HepG2 (cell line): ENCODE measurements around the gene DMAC2L. TPM values are rescaled to one million over a fixed set of nuclear protein-coding genes. Genes with fewer than 3 reads are reported as not detected.
A peak's percentile ranks its signal among the peaks of the same experiment; 100 is the strongest.

Experiments used
- ATF4 ChIP-seq, 2 experiments: fragments of 450-650 bp in 1 of 2; sonication (generic) in 1 of 2; formaldehyde crosslinking; IDR thresholded peaks; 2 replicates each; pipeline versions ENCODE4 v1.5.0 to v1.8.0; 2020 to 2022; ENCODE audit warnings: mild to moderate bottlenecking in 1 of 2, missing genetic modification reagents in 1 of 2
- ERF ChIP-seq: IDR thresholded peaks from 2 replicates; pipeline ENCODE4 v1.6.1; 2018; ENCODE audit warnings: missing biosample characterization, missing genetic modification reagents
- ESRRA ChIP-seq: sonication (generic); formaldehyde crosslinking; IDR thresholded peaks from 2 replicates; pipeline ENCODE4 v1.5.1; 2020; ENCODE audit warnings: mild to moderate bottlenecking, low read depth, missing genetic modification reagents
- FOXA3 ChIP-seq: IDR thresholded peaks from 2 replicates; pipeline ENCODE4 v1.6.1; 2016; ENCODE audit warnings: missing genetic modification reagents, missing compliant biosample characterization
- HOMEZ ChIP-seq: IDR thresholded peaks from 2 replicates; pipeline ENCODE4 v1.6.1; 2016; ENCODE audit warnings: low read depth
- KDM3A ChIP-seq: IDR thresholded peaks from 2 replicates; pipeline ENCODE4 v1.6.1; 2018; ENCODE audit warnings: low read depth, missing compliant biosample characterization
- KDM4B ChIP-seq: sonication (generic); formaldehyde crosslinking; IDR thresholded peaks from 2 replicates; pipeline ENCODE4 v1.4.0; 2020; ENCODE audit warnings: missing genetic modification reagents
- KLF9 ChIP-seq: IDR thresholded peaks from 2 replicates; pipeline ENCODE4 v1.6.1; 2016; ENCODE audit warnings: low read depth
- MIER3 ChIP-seq: IDR thresholded peaks from 2 replicates; pipeline ENCODE4 v1.6.1; 2016; ENCODE audit warnings: missing compliant biosample characterization, borderline replicate concordance
- MTA3 ChIP-seq: sonication (generic); formaldehyde crosslinking; IDR thresholded peaks from 2 replicates; pipeline ENCODE4 v1.4.0; 2020; ENCODE audit warnings: missing genetic modification reagents
- MYPOP ChIP-seq: sonication (generic); formaldehyde crosslinking; IDR thresholded peaks from 2 replicates; pipeline ENCODE4 v1.8.1; 2023; ENCODE audit warnings: mild to moderate bottlenecking, moderate library complexity, missing genetic modification reagents
- NKX3-1 ChIP-seq: sonication (generic); formaldehyde crosslinking; IDR thresholded peaks from 2 replicates; pipeline ENCODE4 v1.5.0; 2020; ENCODE audit warnings: missing genetic modification reagents
- RFXAP ChIP-seq: sonication (generic); formaldehyde crosslinking; IDR thresholded peaks from 2 replicates; pipeline ENCODE4 v1.4.0; 2020; ENCODE audit warnings: missing genetic modification reagents, borderline replicate concordance
- SP2 ChIP-seq: sonication (generic); formaldehyde crosslinking; IDR thresholded peaks from 2 replicates; pipeline ENCODE4 v1.5.1; 2020; ENCODE audit warnings: mild to moderate bottlenecking, missing genetic modification reagents
- TCF7 ChIP-seq: sonication (generic); IDR thresholded peaks from 2 replicates; pipeline ENCODE4 v1.6.1; 2016; ENCODE audit warnings: antibody characterized with exemption, low read depth
- TRIM24 ChIP-seq: sonication (generic); formaldehyde crosslinking; IDR thresholded peaks from 2 replicates; pipeline ENCODE4 v1.8.0; 2022; ENCODE audit warnings: mild to moderate bottlenecking, missing genetic modification reagents
- U2AF1 ChIP-seq: fragments of 200-400 bp; formaldehyde crosslinking; optimal IDR thresholded peaks from 2 replicates; pipeline ENCODE3; 2017; ENCODE audit warnings: mild to moderate bottlenecking, low read depth, low read length
- ZBTB7B ChIP-seq: sonication (generic); formaldehyde crosslinking; IDR thresholded peaks from 2 replicates; pipeline ENCODE4 v1.4.0; 2020; ENCODE audit warnings: missing genetic modification reagents
- ZHX1 ChIP-seq: sonication (generic); formaldehyde crosslinking; IDR thresholded peaks from 2 replicates; pipeline ENCODE4 v1.8.1; 2022; ENCODE audit warnings: low read depth, mild to moderate bottlenecking, missing genetic modification reagents
- ZNF546 ChIP-seq: sonication (generic); formaldehyde crosslinking; conservative IDR thresholded peaks from 2 replicates; pipeline ENCODE4 v1.8.1; 2023; ENCODE audit warnings: mild to moderate bottlenecking, missing genetic modification reagents
- ZNF557 ChIP-seq: sonication (generic); formaldehyde crosslinking; IDR thresholded peaks from 2 replicates; pipeline ENCODE4 v1.4.0; 2020; ENCODE audit warnings: missing genetic modification reagents
- ZSCAN25 ChIP-seq: sonication (generic); formaldehyde crosslinking; IDR thresholded peaks from 2 replicates; pipeline ENCODE4 v1.8.0; 2022; ENCODE audit warnings: mild to moderate bottlenecking, missing genetic modification reagents
- ZSCAN30 ChIP-seq: sonication (generic); formaldehyde crosslinking; IDR thresholded peaks from 2 replicates; pipeline ENCODE4 v1.5.0; 2020; ENCODE audit warnings: mild to moderate bottlenecking, missing genetic modification reagents
- ZZZ3 ChIP-seq: sonication (generic); formaldehyde crosslinking; IDR thresholded peaks from 2 replicates; pipeline ENCODE4 v1.4.0; 2020; ENCODE audit warnings: missing genetic modification reagents, mild to moderate bottlenecking, borderline replicate concordance
- polyA plus RNA-seq, 8 experiments: library from polyadenylated mRNA; depleted of rRNA in 3 of 8; stranded (reverse) in 7 of 8; unstranded in 1 of 8; fragments of >200 nt; fragmentation: Illumina TruSeq in 4 of 8; extraction: Trizol in 4 of 8; gene quantifications; 2 replicates each; pipeline versions ENCODE4 v1.2.1 to v1.2.3, GENCODE V29; 2011 to 2016; ENCODE audit warnings: low read depth in 4 of 8, missing spikeins in 1 of 8, mixed read lengths in 1 of 8; ENCODE audit not compliant: insufficient read depth in 1 of 8
- total RNA-seq, 5 experiments: library from RNA; depleted of rRNA; stranded (reverse); fragments of >200 nt; fragmentation: Illumina TruSeq; extraction: Trizol; gene quantifications; 2 replicates each; pipeline ENCODE4 v1.2.3, GENCODE V29; 2016; ENCODE audit warnings: low read depth in 1 of 5

The DMAC2L gene
- total and polyA plus RNA-seq, 2 of the 13 experiments (the other 11 are each of a cell fraction or from before 2014, with no cell fraction given): 19.4 to 23.2 TPM

- TF ChIP-seq MYPOP (CRISPR knock-in tag) (peak; percentile 85), FOXA3 (CRISPR knock-in tag) (peak; percentile 48), MTA3 (CRISPR knock-in tag) (no peak), KDM3A (CRISPR knock-in tag) (peak; percentile 49), TRIM24 (CRISPR knock-in tag) (no peak), KLF9 (CRISPR knock-in tag) (no peak), HOMEZ (CRISPR knock-in tag) (0 out of 2 replicates have a peak, but pooled peaks have one; percentile 16), NKX3-1 (CRISPR knock-in tag) (no peak; the same call in 1 of the 2 replicates), ZBTB7B (CRISPR knock-in tag) (no peak), RFXAP (CRISPR knock-in tag) (peak; percentile 64; the same call in 1 of the 2 replicates), ZZZ3 (peak; percentile 61; the same call in 1 of the 2 replicates), MIER3 (CRISPR knock-in tag) (no peak), ZNF557 (no peak), ZHX1 (no peak), TCF7 (no peak; the same call in 1 of the 2 replicates), ERF (peak; percentile 51; the same call in 1 of the 2 replicates), ZSCAN30 (CRISPR knock-in tag) (peak; percentile 83; the same call in 1 of the 2 replicates), ATF4 (CRISPR knock-in tag; IDR thresholded peaks at IDR 0.05) (0 out of 4 replicates have a peak, but pooled peaks of 1 of the 2 experiments have one; percentile 12), ZSCAN25 (CRISPR knock-in tag) (peak; percentile 68; the same call in 1 of the 2 replicates), KDM4B (CRISPR knock-in tag) (0 out of 2 replicates have a peak, but pooled peaks have one; percentile 36), SP2 (CRISPR knock-in tag) (peak; percentile 79), U2AF1 (no peak), ESRRA (CRISPR knock-in tag) (peak; percentile 39; the same call in 1 of the 2 replicates), ZNF546 (CRISPR knock-in tag) (peak; percentile 86)
These were observed at the start of gene DMAC2L, which contains the start of gene L2HGDH (continued) for GRCh38 chr14:50311972-50312733.
